GM18517 (cell line): ENCODE measurements around the gene MADCAM1.
"Not testable (repeated sequence)": the region's sequence is repeated elsewhere in the genome, so short reads cannot be mapped to it uniquely, and the experiment has no call there.

Experiments used
- ATAC-seq: cut with Tn5 transposase; IDR thresholded peaks from one replicate; pipeline ENCODE4 v1.9.1; 2021; ENCODE audit warnings: mild to moderate bottlenecking, moderate library complexity; ENCODE audit not compliant: unreplicated experiment

The MADCAM1 gene

GRCh38 chr19:465056-465816 lies 31.1 kb upstream of the MADCAM1 start:
- no peak for ATAC-seq

GRCh38 chr19:467554-467953 lies 28.7 kb upstream of the MADCAM1 start:
- no peak for ATAC-seq

GRCh38 chr19:468587-469256 lies 27.6 kb upstream of the MADCAM1 start:
- no peak for ATAC-seq

- ATAC-seq, result no peak
Observed at GRCh38 chr19:469833-470232, 26.5 kb upstream of the MADCAM1 start.

GRCh38 chr19:470701-471100 lies 25.6 kb upstream of the MADCAM1 start:
- no peak for ATAC-seq

GRCh38 chr19:472005-472858 lies 24.1 kb upstream of the MADCAM1 start:
- no peak for ATAC-seq

DNA sequence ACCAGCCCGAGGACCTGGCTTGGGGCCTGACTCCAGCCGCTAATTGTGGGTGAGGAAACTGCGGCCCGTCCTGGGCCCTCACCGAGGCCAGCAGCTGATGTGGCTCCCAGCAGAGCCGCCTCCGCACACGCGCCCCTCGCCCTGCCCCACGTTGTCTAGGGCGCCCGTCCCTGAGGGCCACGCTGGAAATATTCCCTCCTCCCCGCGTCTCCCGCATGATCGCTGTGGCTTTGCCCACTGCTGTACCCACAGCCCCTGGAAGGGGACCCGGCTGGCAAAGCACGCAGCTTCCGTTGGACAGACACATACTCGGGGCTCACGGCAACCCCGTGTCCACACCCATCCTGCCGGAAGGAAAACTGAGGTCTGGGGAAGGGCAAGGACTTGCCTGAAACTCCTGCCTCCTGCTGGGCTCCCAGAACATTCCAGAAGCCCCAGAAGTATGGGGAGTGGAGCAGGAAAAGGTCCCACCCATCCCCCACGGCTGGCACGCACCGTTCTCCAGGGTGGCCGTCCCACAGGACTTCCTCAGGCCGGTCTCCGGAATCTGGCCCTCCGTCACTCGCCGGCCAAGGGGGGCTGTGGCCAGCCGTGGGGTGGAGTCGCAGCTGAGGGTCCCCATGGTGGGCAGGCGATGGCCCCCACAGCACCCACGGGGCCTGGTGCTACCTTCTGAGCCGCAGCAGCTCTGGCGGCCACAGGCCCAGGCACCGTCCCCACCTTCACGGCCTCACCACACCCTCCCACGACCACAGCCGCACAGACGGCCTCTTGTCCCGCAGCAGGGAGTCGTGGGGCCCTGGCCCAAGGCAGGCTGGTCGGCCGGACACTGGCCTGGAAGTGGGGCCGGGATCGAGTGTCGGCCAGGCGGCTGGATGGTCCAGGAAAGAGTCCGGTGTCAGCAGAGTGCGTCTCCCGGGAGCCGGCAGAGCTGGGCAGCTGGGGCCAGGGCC lies 21.9 kb upstream of the MADCAM1 start:
- ATAC-seq, result no peak

DNA sequence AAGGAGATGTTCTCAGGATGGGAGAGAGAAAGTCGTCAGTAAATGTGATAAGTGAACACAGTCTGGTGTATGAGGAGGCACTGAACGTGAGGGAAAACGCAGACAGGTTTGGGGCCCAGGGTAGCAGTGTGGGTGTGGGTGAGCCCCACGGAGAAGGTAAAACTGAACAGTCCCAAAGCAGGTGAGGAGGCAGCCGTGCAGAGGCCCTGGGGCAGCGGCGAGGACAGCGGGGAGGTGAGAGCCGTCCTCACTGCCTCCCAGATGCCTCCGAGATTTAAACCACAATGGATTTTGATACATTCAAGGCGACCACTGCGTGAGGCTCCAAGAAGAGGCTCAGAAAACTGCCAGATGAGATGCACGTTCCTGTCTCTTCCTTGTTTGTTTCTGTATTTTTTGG lies 20.9 kb upstream of the MADCAM1 start:
- ATAC-seq, result no peak

DNA sequence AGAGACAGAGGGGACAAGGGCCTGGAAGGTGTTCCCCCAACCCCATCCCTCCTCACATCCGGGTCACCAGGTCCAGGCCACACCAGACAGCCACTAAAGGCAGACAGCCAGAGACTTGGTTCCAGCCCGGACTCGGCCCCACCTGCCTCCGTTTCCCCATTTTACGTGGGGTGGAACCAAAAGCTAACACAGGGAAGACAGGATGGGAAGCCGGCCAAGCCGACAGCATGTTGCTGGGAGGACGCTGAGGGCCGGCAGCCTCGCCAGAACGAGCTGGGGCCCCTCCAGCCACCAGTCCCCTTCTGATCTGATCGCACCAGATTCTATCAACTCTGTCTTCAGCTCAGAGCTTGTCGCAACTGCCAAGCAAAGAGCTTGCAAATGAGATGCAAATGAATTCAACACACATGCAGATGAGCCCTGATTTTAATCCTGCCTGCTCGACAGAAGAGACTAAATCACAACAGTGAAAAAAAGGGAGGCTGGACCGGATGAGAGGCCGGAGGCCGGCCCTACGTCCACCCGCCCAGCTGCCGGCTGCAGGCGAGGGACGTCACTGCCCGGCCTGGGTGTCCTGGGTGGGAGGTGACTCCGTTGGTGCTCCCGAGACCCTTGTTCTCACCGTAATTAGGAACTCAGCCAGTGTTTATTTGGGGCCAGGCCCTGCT lies 17.9 kb upstream of the MADCAM1 start:
- no peak for ATAC-seq

DNA sequence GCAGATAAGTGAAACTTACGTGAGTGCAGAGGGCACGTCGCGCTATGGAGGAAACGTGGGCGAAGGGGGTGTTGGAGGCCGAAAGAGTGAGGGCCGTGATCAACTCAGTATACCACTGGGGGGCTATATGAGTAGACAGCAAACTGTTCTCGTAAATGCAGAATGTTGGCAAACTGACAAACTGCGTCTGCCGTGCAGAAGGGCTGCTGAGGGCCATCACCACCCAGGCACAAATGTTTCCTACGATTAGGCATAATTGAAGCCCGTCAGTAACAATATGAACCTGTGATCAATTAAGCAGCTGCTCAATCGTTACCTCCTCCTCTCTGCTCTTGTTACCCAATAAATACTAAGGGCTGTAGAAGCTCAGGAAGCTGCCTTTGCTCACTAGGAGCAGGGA lies 17.3 kb upstream of the MADCAM1 start:
- no peak for ATAC-seq

GRCh38 chr19:480016-480855 lies 16.1 kb upstream of the MADCAM1 start:
- ATAC-seq, result no peak

DNA sequence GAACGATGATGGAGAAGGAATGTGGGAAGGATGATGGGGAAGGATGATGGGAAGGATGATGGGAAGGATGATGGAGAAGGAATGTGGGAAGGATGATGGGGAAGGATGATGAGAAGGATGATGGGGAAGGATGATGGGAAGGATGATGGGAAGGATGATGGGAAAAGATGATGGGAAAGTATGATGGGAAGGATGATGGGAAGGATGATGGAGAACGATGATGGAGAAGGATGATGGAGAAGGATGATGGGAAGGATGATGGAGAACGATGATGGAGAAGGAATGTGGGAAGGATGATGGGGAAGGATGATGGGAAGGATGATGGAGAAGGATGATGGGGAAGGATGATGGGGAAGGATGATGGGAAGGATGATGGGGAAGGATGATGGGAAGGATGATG lies 15.2 kb upstream of the MADCAM1 start:
- not testable (repeated sequence) for ATAC-seq

- no peak for ATAC-seq
Observed at GRCh38 chr19:482186-483041, 13.9 kb upstream of the MADCAM1 start.

- ATAC-seq, result no peak
Observed at GRCh38 chr19:483332-484072, 12.8 kb upstream of the MADCAM1 start.

DNA sequence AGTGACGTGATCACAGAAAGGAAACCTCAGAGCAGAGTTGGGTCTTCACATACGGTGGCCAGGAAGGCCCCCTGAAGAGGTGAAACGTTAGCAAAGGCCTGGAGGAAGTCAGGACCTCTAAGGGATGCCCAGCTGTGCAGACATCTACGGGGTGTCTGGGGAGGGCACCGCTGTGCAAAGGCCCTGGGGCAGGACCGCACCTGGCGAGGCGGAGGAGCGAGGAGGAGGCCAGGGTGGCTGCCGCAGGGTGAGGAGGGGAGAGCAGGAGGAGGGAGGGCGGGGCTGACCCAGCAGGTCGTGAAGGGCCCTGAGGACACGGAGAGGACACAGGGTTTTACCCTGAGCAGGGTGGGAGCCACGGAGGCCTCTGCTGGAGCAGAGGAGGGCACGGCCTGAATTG lies 11.8 kb upstream of the MADCAM1 start:
- no peak for ATAC-seq

DNA sequence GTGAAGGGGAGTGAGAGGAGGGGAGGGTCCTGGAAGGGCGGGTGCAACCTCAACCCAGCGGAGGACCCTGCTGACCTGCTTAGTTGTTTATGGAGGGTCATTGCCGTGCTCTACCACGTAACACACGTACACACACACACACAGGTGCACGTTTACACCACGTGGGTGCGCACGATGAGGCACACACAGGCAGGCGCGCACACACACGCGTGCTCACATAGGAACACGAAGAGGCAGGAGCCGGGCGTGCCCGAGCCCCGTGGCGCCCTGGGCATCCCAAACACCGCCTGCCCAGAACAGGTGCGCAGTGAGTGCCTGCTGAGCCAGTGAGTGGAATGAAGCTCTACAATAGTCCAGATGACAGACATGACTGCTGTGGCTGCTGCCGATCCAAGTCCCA lies 11.2 kb upstream of the MADCAM1 start:
- no peak for ATAC-seq

DNA sequence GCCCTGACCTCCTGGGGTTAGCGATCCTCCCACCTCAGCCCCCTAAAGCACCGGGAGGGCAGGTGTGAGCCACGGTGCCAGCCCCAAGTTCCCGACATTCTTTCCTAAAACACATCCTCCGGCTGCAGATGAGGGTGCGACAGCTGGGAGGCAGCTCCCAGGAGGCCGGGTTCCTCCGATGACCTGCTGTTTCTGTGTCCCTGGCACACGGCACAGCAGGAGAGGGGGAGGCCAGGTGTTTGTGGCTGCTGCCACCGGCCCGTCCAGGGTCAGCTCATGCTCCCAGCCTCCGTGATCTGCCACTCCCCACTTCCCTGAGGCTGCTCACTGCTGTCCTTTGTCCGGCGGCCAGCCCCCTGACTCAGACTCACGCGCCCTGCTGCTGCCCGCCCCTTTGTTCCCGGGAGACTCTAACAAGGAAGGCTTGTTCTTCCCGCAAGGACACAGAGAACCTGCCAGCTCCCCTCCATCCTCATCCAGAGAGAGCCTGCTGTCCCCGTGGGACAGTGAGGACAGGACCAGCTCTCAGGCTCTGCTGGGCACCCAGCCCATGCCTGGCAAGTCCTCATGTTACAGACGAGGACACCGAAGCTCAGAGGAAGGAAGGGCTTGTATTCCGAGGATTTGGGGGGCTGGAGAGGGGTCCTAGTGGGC lies 10.6 kb upstream of the MADCAM1 start:
- no peak for ATAC-seq
